Right ventricle myocardium inferior (tissue), 1 donor: ENCODE results near the gene OSGIN1. TPM values are rescaled to one million over a fixed set of nuclear protein-coding genes. Genes with fewer than 3 reads are reported as not detected.

Source experiments
- ATAC-seq: fragments of 200-7000 bp; cut with Tn5 transposase; one replicate; pipeline ENCODE4 v1.9.1; 2020; ENCODE audit warnings: mild to moderate bottlenecking, moderate library complexity
- DNase-seq: peaks from one replicate; pipeline ENCODE4 v3.0.0; 2021; ENCODE audit errors: missing footprints
- intact Hi-C: fragments of 100-400 bp; cut with DNase I; formaldehyde crosslinking; loops from one replicate; pipeline ENCODE4 v1.11.0; 2022
- total RNA-seq: library from RNA; stranded (reverse); fragmentation: NEBNext Ultra II Directional; extraction: Animal tissue kit (Norgen Biotek cat#: 25700); gene quantifications from one replicate; pipeline ENCODE4 v1.2.1, GENCODE V29; 2021
- donor health status: DM: no; HTN: yes; CAD: no; lungs with severe emphysema.

Gene OSGIN1
- total RNA-seq, 1 donor from 2014 or later = 8.2 TPM

DNA sequence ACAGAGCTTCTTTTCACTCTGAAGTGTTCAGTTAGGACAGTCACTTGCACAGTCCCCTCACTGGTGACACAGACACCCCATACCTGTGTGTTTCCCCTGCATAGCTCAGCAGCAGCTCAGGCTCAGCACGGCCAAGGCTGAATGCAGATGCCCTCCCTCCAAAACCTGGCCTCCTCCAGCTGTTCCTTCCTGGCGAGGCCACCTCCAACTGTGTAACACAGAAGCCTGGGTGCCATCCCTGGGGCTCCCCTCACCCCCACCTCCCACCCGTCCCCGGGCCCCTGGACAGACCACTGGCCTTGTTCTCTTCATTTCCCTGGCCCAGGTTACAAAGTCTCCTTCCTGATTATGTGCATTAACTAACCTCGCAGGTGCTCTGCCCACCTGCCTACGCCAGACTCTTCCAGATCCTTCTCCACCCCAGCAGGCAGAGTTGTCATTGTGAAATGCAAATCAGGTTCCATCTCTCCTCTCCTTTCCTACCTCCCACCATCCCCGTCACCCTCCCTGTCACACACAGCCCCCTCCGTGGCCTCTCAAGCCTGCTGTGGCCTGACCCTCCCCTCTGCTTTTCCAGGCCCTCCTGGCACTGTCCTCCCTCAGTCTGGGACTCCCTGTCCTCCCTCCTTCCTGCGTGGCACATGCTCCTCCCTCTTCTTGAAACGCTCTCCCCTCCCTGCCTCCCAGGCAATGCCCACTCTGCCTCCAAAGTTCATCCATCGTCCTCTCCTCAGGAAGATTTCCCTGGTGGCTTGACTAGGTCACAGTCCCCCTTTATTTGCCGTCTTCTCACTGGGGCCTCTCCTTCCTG is 27.7 kb upstream of the OSGIN1 start:
- intact Hi-C loops = no loop called here
- no peak for ATAC-seq
- no peak for DNase-seq

DNA sequence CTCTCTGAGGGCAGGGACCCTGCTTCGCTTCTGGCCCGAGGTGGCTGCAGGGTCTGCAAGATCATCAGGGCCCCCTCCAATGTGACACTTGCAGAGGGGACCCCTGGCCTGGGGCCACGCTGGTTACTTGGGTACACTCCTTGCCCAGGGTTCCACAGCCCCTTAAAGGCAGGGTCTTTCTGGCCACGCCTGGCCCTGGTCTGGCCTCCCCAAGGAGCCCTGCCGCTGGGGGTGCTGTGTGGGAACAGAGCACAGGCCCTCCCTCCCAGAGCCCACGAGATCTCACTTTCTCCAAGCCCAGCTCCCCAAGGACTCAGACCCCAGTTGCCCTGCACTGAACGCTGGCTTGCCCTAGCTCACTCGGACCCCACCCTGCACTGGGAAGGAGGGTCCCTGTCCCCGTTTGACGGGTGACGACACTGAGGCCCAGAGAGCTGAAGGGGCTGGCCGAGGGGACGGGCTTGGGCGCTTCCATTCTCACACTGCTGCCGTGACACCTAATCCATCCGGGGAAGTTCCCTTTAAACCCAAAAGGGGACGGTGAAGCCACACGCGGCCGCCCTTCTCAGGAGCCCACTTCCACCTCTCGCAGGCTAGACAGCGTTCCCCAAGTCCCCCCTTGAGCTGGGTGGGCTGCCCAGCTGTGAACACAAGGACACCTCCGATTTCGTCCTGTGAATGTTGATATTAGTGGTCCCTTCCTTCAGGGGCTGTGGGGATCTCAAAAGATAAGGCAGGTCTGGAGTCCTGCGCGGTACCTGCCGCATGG is 26.9 kb upstream of the OSGIN1 start:
- intact Hi-C loops = no loop called here
- DNase-seq (peak; percentile 42), ATAC-seq (peak; percentile 3)

DNA sequence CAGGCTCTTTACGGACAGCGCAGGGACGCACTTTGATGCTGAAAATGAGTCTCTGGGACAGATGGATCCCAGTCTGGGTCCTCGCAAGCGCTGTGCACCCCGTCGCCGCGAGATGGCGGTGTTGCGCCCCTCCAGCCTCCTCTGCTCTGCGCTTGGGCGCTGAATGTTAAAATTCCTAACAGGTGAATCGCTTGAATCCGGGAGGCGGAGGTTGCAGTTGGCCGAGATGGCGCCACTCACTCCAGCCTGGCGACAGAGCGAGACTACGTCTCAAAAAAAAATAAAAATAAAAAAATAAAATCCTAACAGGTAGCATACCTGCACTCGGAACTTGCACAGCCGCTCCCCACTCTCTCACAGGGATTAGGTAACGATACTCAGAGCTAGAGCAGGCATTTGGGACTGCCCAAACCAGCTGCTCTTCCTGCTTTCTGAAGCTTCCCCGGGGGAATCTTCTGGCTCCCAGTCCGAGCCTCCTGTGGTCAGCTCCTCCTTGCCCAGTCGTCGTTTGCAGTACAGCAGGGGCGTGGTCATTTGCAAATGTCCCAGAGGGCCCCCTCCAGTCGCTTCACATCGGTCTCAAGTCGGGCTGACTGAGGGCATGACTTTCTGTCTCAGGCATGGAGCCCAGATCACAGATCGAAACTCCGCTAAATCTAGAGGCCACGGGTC is 26.2 kb upstream of the OSGIN1 start:
- ATAC-seq = peak; percentile 57
- DNase-seq = peak; percentile 91
- intact Hi-C loops = no loop called here

DNA sequence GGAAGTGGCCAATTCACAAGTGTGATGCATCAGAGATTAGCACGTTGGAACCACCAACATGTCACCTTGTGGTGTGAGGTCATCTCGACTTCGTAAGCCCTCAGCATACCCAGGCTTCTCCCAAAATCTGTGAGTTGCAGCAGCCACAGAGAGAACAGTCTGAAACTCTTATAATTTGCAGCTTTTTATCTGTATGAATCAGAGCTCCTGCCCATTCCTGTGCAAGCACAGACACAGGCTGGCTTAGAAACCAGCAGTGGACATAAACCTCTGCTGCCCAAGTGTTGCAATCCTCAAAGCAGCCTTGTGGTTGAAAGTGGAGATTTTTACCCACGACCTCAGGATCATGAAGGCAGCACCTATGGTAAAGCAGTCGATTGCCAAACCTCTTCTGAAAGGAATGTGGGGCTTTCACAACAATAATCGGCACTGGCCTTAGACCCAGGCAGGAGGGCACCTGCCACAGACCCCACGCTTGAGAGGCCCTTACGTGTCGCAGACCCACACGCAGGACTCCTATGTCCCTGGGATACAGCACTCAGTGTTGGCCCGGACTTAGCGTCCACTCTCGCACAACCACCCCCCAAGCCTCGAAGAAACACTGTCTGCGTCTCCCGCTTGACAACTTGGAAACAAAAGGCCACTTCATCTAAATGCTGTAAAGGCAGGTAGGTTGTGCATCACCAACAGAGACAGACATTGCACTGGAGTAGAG is 24.5 kb upstream of the OSGIN1 start:
- DNase-seq = peak; percentile 33
- intact Hi-C loops = no loop called here
- no peak for ATAC-seq

GRCh38 chr16:83929811-83930555 is 23.1 kb upstream of the OSGIN1 start:
- intact Hi-C loops = no loop called here
- DNase-seq = peak; percentile 34
- no peak for ATAC-seq

- intact Hi-C loops = no loop called here
- ATAC-seq (no peak), DNase-seq (peak; percentile 39)
Measured at GRCh38 chr16:83930730-83931500, 22.1 kb upstream of the OSGIN1 start.

GRCh38 chr16:83931556-83931955 is 21.5 kb upstream of the OSGIN1 start:
- ATAC-seq = no peak
- intact Hi-C loops = no loop called here
- peak; percentile 65 for DNase-seq

GRCh38 chr16:83932304-83932703 is 20.7 kb upstream of the OSGIN1 start:
- DNase-seq (no peak), ATAC-seq (no peak)
- intact Hi-C loops = no loop called here

- ATAC-seq (no peak), DNase-seq (no peak)
- intact Hi-C loops = no loop called here
Measured at GRCh38 chr16:83932955-83933673, 19.9 kb upstream of the OSGIN1 start.

DNA sequence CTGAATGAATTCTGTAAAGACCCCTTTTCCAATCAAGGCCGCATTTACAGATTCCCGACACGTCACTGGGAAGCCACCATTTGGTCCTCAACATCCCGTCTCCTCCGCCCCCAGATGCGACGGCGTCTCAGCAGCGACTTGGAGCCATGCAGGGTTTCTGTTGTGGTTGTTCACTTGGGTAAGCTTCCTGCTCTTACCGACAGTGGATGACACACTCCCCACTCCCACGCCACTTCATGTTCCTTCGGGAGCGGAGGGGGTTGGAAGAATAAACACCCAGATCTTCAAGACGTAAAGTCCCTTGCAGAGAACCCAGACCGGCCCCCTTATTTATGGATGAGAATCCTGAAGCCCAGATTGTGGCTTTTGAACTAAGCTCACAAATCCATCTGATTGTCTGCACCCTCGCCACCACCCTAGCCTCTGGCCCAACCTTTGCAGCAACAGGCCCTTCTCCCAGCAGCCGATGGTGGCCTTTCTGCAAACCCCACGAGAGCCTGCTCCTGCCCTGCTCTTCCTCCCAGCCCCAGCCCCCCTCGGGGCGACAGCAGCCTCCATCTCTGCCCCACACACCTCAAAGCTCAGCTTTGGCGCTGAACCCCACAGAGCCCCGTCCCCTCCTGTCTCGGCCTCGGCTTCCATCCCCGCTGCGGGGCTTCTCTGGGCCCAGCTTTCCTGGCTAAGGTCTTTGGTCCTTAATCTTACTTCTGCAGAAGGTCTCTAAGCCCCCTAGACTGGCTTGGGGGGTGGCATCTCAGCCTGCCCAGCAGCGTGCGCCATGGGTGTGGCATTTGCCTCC is 19.0 kb upstream of the OSGIN1 start:
- DNase-seq (no peak), ATAC-seq (no peak)
- intact Hi-C loops = no loop called here

GRCh38 chr16:83934684-83934977 is 18.4 kb upstream of the OSGIN1 start:
- ATAC-seq = no peak
- intact Hi-C loops = no loop called here
- no peak for DNase-seq

DNA sequence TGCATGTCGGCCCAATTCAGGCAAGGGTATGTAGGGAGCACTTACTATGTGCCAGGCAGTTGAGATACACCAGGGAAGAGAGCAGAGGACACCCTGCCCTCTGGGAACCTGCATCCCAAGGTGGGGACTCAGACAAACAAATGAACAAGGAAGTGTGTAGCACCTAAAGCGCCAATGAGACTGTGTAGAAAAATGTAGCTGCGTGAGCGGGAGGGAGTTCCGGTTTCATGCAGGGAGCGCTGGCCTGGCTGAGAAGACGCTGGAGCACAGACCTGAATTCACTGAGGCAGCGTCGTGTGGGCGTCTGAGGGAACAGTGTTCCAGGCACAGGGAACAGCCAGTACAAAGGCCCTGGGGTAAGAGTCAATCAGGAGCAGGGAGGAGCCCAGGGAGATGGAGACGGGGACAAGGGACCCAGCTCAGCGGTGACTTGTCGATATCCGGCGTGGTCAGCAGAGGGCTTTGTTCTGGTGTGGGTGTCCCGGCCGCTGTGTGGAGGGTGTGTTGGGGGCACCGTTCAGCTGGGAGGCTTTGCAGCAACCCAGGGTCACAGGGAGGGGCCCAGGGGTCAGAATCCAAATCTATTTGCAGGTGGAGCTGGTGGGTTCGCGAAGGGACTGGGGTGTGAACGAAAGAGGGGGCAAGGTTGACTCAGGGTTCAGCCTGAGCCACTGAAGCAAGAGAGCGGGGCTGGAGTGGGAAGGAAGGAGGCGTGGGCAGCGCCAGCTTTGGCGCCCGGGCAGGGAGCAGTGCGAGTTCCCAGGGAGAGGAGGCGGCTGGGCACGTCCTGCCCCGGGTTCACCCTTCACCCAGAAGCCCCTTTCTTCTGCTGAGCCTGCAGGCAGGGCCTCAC is 17.8 kb upstream of the OSGIN1 start:
- ATAC-seq = no peak
- intact Hi-C loops = no loop called here
- DNase-seq = no peak

- no peak for ATAC-seq
- intact Hi-C loops = no loop called here
- no peak for DNase-seq
Measured at GRCh38 chr16:83935858-83936255, 17.2 kb upstream of the OSGIN1 start.

- ATAC-seq (no peak), DNase-seq (no peak)
- intact Hi-C loops = no loop called here
Measured at GRCh38 chr16:83936581-83937165, 16.4 kb upstream of the OSGIN1 start.

- ATAC-seq (no peak), DNase-seq (no peak)
- intact Hi-C loops = no loop called here
Measured at GRCh38 chr16:83937267-83937666, 15.8 kb upstream of the OSGIN1 start.
